Stomach (tissue), 9 donors: Measurements from ENCODE around the gene ZNF384. TPM values are rescaled to one million over a fixed set of nuclear protein-coding genes. Genes with fewer than 3 reads are reported as not detected.

ENCODE experiments used
- DNase-seq, 2 donors: peaks; one replicate each; pipeline versions ENCODE4 v3.0.0 to v3.0.0-alpha.2; 2013 to 2019
- H3K27ac ChIP-seq, 5 donors: fragments of 200-600 bp in 4 of 5; sonication (generic) in 4 of 5; one replicate each; pipeline ENCODE4 v1.5.1; 2013 to 2019; ENCODE audit warnings: mild to moderate bottlenecking in 1 of 5, moderate library complexity in 1 of 5
- H3K27me3 ChIP-seq, 3 donors: fragments of 200-600 bp; sonication (generic); one replicate each; pipeline ENCODE4 v1.5.1; 2017 to 2019; ENCODE audit warnings: mixed run types in 1 of 3
- H3K36me3 ChIP-seq, 4 donors: fragments of 200-600 bp; sonication (generic); 1 replicate in 3 of 4; 2 replicates in 1 of 4; pipeline ENCODE4 v1.5.1; 2016 to 2019
- H3K4me1 ChIP-seq, 4 donors: fragments of 200-600 bp; sonication (generic); one replicate each; pipeline ENCODE4 v1.5.1; 2016 to 2019
- H3K4me3 ChIP-seq, 4 donors: fragments of 200-600 bp; sonication (generic) in 3 of 4; one replicate each; pipeline ENCODE4 v1.5.1; 2016 to 2019; ENCODE audit warnings: mild to moderate bottlenecking in 1 of 4
- H3K9me3 ChIP-seq, 4 donors: fragments of 200-600 bp; sonication (generic); one replicate each; pipeline ENCODE4 v1.5.1; 2016 to 2019
- CTCF ChIP-seq, 7 experiments: fragments of 450-650 bp in 4 of 7; fragments of 200-600 bp in 3 of 7; sonication (generic) in 3 of 7; IDR thresholded peaks; one replicate each; pipeline ENCODE4 v1.5.1; 2016 to 2019; ENCODE audit warnings: antibody characterized with exemption in 7 of 7, control low read depth in 2 of 7, mild to moderate bottlenecking in 1 of 7
- EP300 ChIP-seq: sonication (generic); formaldehyde crosslinking; IDR thresholded peaks from one replicate; pipeline ENCODE4 v1.6.1; 2017; ENCODE audit warnings: antibody characterized with exemption
- POLR2A ChIP-seq, 4 donors: fragments of 450-650 bp; IDR thresholded peaks; one replicate each; pipeline ENCODE4 v1.6.1; 2016; ENCODE audit warnings: antibody characterized with exemption in 4 of 4, control low read depth in 2 of 4, mild to moderate bottlenecking in 1 of 4, moderate library complexity in 1 of 4
- POLR2AphosphoS5 ChIP-seq, 3 donors: sonication (generic); formaldehyde crosslinking; IDR thresholded peaks; one replicate each; pipeline ENCODE4 v1.6.1; 2016; ENCODE audit warnings: antibody characterized with exemption in 3 of 3
- WGBS, 5 donors: extraction: QIAGEN DNeasy Blood & Tissue Kit in 3 of 5; methylation state at CpG; one replicate each; pipeline versions ENCODE4 v1.1.5 to v1.1.7; 2013 to 2018; 5-methylcytosine and 5-hydroxymethylcytosine counted together
- intact Hi-C: fragments of 100-400 bp; cut with DNase I; formaldehyde crosslinking; loops from one replicate; pipeline ENCODE4 v1.15.1; 2023; ENCODE audit warnings: low total_unique reads
- polyA plus RNA-seq, 3 donors: library from polyadenylated mRNA; stranded (reverse); fragments of 200-250 nt; gene quantifications; one replicate each; pipeline ENCODE4 v1.2.3, GENCODE V29; 2013
- total RNA-seq, 5 donors: library from RNA; depleted of rRNA; stranded (reverse); fragments of >200 nt; gene quantifications; one replicate each; pipeline versions ENCODE4 v1.1.0 to v1.2.3, GENCODE V29; 2014 to 2016
- donor health status: healthy with polysubstance abuse.
- donor health status: Bipolar disorder and iron deficiency.
- donor health status: healthy.

Gene ZNF384
- total and polyA plus RNA-seq, 8 donors: 16.5 to 207 (median 28.1) TPM

DNA sequence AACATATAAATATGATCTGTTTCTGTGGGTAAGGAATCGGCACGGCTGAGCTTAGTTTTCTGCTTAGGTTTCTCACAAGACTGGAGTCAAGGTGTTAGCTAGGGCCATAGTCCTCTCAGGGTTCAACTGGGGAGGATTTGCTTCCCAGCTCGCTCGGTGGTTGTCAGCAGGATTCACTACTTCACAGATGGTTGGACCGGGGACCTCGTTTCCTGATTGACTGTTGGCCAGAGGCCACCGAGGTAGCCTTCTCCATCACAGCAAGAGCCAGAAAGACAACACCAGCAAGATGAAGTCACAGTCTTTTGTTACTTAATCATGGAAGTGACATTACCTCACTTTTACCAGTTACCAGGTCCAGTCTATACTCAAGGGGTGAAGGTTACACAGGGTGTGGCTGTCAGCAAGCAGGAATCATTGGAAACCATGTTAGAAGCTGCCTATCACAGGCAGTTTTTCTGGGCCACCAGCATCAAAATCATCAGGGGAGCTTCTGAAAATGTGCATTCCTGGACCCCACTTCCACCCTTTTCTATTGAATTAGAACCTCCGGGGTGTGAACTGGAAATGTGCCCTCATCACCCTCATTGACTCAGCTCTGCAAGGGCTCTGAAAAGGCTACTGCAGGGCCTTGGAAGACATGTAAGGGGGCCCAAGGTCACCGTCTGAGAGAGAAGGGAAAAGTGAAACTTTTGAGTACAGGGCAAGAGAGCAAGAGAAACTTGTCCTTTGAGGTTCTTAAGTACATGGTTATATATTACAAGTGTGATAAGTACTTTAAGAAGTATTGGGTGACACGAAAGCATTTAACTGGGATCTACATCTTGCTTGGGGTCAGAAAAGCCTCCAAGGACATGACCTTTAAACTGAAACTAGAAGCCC is 45.6 kb upstream of the ZNF384 start:
- Histone ChIP-seq H3K4me3 (no peak overlapping the region), H3K27ac (peak overlapping the region in 2 of 5 donors; percentile 15 to 50), H3K9me3 (no peaks in the 10 kb centered on the region), H3K36me3 (peaks cover 21 to 49% (median 44%) of the 10 kb centered on the region in 4 donors), H3K27me3 (no peaks in the 10 kb centered on the region), H3K4me1 (peaks cover 0 to 10% (median 5%) of the 10 kb centered on the region in 4 donors)
- TF ChIP-seq CTCF (IDR thresholded peaks at IDR 0.05): no peak
- no peak for TF ChIP-seq EP300
- no peak for TF ChIP-seq POLR2AphosphoS5 (IDR thresholded peaks at IDR 0.05)
- no peak for TF ChIP-seq POLR2A (IDR thresholded peaks at IDR 0.05)
- WGBS, 5 donors: 69 to 75% (median 72%) methylated on average over 7 to 10 of the region's 10 CpGs
- intact Hi-C loops: loop anchor here (5.0 kb wide), 1 partner anchor 48 kb away; no protein-coding TSS in a partner anchor
- DNase-seq: no peak

- WGBS, 5 donors: 90 to 94% (median 91%) methylated on average over 8 of the region's 8 CpGs
- Histone ChIP-seq H3K27ac (no peak overlapping the region), H3K36me3 (peaks cover 40 to 75% (median 71%) of the 10 kb centered on the region in 4 donors), H3K9me3 (no peaks in the 10 kb centered on the region), H3K4me3 (no peak overlapping the region), H3K4me1 (peaks cover 0 to 6% (median 3%) of the 10 kb centered on the region in 4 donors), H3K27me3 (no peaks in the 10 kb centered on the region)
- TF ChIP-seq POLR2A (IDR thresholded peaks at IDR 0.05) (no peak), EP300 (no peak), POLR2AphosphoS5 (IDR thresholded peaks at IDR 0.05) (no peak), CTCF (IDR thresholded peaks at IDR 0.05) (no peak)
- intact Hi-C loops: no loop called here
- DNase-seq: no peak
Measured at GRCh38 chr12:6730169-6730568, 41.0 kb upstream of the ZNF384 start.

- peaks cover 7 to 16% (median 13%) of the 10 kb centered on the region in 4 donors for H3K4me1 ChIP-seq
- H3K27ac ChIP-seq: no peak overlapping the region
- intact Hi-C loops: no loop called here
- H3K9me3 ChIP-seq: no peaks in the 10 kb centered on the region
- TF ChIP-seq CTCF (IDR thresholded peaks at IDR 0.05): no peak
- no peak for TF ChIP-seq EP300
- TF ChIP-seq POLR2AphosphoS5 (IDR thresholded peaks at IDR 0.05): no peak
- no peak for TF ChIP-seq POLR2A (IDR thresholded peaks at IDR 0.05)
- WGBS, 5 donors: 94 to 95% (median 95%) methylated on average over 17 to 18 of the region's 18 CpGs
- H3K4me3 ChIP-seq: no peak overlapping the region
- no peak for DNase-seq
- no peaks in the 10 kb centered on the region for H3K27me3 ChIP-seq
- peaks cover 40 to 67% (median 63%) of the 10 kb centered on the region in 4 donors for H3K36me3 ChIP-seq
Measured at GRCh38 chr12:6729186-6729585, 40.0 kb upstream of the ZNF384 start.

- no peak for TF ChIP-seq POLR2A (IDR thresholded peaks at IDR 0.05)
- no peak for TF ChIP-seq POLR2AphosphoS5 (IDR thresholded peaks at IDR 0.05)
- no peak for TF ChIP-seq CTCF (IDR thresholded peaks at IDR 0.05)
- no peak for TF ChIP-seq EP300
- Histone ChIP-seq H3K4me1 (peaks cover 7 to 16% (median 14%) of the 10 kb centered on the region in 4 donors), H3K4me3 (no peak overlapping the region), H3K36me3 (peaks cover 25 to 40% (median 30%) of the 10 kb centered on the region in 4 donors), H3K27ac (no peak overlapping the region), H3K9me3 (no peaks in the 10 kb centered on the region), H3K27me3 (no peaks in the 10 kb centered on the region)
- DNase-seq: no peak
- intact Hi-C loops: no loop called here
- WGBS, 5 donors: 90 to 95% (median 92%) methylated on average over 7 of the region's 7 CpGs
Measured at GRCh38 chr12:6725350-6725749, 36.2 kb upstream of the ZNF384 start.
